ENCODE results near the gene EPHA10. TPM values are rescaled to one million over a fixed set of nuclear protein-coding genes. Genes with fewer than 3 reads are reported as not detected.

EPHA10 gene
- polyA plus RNA-seq, 1 donor: not detected

DNA sequence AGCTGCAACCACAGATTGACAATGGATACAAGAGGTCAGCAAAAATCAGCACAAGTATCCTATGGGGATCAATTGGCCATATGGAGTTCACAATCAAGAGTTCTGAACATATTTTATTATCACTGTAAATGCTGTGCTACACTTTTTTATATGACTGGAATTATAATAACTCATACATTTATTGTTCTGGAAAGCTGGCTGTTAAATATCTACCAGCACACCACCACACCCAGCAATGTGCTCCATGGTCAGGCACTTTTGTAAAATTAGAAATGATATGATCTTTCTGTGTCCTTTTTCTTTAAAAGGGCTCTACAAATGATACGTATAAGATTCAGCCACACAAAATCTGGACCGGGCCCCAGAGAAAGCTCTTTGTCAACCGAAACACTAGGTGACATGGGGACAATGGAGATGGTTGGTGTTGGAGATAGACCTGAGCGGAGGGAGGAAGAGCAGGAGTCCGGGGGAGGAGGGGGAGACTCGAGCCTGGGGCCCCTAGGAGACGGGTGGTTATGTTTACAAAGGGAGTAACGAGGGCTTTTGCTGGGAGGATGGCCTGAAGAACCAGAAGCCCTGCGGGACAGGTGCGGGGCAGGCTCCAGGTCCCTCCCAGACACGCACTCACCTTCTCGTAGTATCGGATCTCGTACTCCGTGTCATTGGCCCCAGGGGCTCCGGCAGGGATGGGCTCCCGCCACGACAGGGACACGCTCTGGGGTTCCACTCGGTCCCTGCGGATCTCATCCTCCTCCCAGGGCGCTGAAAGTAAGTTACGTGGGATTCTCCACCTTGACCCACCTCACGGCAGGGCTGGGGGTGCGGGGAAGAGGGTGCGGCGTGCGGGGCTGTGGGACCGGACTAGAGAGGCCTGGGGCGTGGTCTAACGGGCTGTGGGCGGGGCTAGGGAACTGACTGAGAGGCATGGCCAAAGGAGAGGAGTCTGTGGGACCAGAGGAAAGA is 30.0 kb downstream of the EPHA10 start:
- DNase-seq (ENCODE audit: low read depth): no peak

DNA sequence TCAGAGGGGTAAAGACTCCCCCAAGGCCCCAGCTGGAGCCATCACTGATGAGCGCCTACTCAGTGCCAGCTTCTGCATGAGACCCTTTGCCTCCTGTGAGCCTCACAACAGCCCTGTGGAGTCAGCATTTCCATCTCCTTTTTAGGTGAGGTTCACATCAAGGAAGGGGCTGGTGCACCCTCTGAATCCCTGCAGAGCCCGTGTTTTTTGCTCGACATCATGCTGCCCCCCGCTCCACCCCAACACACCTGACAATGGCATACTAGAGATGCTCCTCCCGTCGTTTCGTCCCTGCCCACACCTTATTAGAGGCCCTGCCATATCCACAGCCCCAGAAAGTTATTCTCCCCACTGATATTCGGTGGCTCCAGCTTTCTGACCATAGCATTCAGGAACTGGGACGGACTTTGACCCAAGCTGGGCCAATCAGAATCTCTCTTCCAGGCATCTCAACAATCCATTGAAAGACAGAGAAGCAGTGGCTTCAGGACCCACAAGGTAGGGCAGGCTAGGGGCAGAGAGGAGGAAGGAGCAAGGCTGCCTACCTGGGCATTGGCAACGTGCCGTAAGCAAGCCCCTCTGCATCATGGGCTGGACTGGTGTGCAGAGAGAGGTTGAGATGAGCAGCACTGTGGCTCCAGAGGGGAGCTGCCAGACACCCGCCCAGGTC is 32.7 kb downstream of the EPHA10 start:
- no peak for DNase-seq (ENCODE audit: low read depth)

DNA sequence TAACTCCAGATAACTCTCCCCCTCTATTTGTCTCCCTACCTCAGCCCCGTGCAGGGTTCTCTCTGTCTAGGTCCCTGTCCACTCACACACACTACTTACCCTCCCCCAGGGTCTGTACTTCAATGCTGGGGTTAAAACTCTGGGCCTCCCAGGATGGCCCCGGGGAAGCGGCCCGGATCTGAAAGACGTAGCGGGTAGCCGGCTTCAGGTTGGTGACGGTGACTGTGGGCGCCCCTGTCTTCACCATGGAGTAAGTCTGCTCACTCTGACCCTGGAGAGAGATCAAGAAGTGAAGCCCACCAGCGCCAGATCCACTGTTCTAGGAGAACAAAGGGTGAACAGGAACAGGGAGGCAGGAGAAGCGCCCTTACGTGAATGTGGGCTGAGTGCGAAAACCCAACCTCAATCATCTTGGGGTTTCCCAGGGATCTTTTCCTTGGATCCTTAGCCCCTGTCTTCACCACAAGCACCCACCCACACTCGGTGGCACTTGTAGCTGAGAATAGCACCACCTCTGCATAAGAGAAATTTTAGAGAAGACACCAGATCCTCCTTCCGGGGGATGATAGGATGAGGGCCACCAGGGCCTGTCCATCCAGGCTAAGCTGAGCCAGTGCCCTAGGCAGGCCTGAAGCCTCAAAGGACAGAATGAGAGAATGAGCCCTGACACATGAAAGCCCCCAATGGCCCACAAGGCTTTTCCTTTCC is 33.5 kb downstream of the EPHA10 start:
- no peak for DNase-seq (ENCODE audit: low read depth)

DNA sequence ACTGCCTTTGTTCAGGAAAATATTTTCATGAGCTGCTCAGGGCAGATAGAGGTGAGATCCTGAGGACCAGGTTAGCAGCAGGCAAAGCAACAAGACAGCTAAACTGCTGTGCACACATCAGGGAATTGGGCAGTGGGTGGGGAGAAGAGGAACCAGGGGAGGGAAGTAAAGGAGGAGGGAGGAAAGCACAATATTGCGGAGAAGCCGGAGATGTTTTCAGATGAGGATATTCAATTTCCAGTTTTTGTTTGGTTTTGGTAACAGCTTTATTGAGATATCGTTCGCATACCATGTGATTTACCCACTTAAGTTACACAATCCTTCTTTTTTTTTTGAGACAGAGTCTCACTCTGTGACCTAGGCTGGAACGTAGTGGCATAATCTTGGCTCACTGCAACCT is 34.5 kb downstream of the EPHA10 start:
- DNase-seq (ENCODE audit: low read depth): no peak

DNA sequence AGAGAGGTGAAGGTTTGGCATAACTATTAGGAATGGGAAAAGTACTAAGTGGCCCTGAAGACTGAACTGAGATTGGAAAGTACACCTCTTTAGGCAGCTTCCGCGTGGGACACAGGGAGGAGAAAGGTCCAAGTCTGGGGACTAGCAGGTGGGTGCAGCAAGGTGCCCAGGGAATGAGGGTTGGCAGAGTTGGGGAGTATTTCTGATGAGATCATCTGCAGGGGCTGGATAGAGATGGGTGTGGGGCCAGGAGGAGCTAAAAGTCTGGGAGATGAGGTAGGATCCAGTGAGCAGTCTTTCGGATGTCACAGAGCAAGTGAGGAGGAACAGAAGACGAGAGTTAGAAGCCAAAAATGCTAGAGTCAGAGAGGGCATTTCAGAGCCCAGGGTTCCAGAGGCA is 36.5 kb downstream of the EPHA10 start:
- DNase-seq (ENCODE audit: low read depth): no peak

DNA sequence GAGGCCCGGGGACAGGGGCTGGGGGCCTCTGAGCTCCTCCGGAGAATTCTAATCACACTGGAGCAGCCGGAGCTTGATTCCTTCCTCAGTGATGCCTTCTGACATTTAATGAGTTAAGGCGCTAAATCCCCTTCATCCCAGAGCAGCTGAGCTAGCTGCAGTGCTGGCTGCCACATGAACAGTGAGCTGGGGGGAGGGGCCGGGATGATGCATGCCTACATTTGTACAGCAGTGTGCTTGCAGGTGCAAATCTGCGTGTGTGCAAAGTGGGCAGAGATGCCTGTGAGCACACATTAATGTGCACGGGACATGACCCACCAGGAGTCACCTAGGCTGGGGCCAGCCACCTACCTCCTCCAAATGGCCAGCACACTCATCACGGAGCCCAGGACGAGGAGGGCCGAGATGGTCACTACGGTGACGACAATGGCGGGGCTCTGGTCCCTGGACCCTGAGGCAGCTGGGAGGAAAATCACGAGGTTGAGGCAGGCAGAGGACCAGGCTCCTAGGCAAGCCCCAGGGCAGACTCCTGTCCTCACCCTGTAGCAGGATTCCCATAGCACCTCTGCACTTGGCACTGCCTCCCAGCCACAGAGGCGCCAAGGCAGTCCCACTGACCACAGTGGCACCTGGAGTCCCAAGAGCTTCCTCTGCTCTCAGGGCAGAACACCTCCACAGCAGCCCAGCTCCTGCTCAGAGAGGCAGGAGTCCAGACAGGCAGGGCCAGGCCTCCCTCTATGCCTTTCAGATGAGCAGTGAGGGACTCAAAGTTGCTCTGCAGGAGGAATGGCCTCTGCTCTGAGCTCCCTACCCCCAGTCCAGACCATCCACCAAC is 38.0 kb downstream of the EPHA10 start:
- no peak for DNase-seq (ENCODE audit: low read depth)

DNA sequence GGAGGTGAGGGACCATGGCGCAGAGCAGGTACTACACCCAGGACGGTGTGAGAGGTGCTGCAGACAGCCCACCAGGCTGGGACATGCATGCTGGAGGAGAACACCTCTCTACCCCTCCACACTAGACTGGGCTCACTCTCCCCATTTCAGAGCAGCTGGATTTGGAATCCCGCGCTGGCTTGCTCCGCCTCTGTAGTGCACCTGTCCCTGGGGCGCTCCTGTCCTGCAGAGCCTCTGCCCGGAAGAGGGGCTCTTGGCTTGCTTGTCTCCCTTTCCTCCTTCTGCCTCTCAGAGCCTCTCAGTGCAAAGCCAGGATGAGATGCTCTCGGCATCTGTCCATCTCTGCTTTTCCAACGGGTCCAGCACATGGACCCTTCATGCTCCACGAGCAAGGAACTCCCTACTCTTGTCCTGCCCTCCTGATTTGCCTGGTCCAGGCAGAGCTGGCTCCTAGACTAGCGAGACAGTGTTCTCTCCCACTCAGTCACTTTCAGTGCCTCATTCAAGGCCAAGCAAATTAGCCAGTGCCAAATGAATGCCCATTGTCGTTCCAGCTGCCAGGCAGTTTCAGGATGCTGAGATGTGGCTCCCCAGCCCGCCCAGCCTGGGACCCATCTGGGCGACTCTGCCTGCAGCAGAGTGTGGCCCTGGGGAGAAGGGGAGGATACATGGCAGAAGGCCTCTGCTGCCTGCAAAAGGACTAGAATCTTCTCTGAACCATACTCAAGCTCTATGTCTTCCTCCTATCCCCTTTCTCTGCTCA is 38.9 kb downstream of the EPHA10 start:
- no peak for DNase-seq (ENCODE audit: low read depth)

DNA sequence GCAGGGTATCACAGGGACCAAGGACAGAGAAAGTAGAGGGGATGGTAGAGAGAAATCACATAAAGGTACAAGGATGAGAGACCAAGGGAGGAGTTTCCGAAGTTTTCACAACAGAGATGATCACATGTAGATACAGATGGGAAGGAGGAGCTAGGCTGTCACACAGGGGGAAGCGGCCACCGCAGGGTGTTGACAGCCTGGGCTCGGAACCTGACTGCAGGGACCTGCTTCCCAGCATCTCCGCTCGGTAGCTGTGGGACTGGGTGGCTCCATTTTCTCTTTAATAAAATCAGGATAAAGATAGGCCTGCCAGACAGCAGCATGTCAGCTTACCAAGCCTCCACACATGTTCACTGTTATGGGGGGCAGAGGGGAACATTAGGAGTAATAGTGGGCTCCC is 40.3 kb downstream of the EPHA10 start:
- no peak for DNase-seq (ENCODE audit: low read depth)

DNA sequence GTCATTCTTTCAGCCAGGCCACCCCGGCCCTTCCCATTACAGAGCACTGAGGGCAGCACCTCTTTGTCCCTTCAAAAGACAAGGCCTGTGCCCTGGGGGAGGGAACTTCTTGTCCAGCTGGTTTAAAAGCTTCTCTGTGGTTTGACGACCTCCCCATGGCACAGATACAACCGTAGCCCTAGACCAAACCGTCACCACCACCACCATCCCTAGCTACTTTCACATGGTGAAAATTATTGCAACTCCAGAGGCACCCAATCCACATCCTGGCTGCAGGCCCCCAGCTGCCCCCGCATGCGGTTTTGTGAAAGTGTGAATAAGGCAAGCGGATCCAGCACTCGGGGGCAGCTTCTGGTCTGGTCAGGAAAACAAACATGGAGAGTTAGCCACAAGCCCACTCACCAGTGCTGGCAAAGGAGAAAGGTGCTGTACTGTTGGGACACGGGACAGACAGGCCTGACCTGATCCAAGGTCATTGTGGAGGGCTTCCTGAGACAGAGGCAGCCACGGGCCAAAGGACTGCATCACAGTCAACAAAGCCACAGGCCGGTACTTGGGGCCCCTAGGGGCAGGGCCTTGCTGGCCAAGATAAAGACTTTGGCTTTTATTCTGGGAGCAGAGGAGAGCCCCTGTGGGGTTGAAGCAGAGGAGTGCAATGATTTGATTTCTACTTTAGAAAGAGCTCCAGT is 41.4 kb downstream of the EPHA10 start:
- DNase-seq (ENCODE audit: low read depth): no peak

DNA sequence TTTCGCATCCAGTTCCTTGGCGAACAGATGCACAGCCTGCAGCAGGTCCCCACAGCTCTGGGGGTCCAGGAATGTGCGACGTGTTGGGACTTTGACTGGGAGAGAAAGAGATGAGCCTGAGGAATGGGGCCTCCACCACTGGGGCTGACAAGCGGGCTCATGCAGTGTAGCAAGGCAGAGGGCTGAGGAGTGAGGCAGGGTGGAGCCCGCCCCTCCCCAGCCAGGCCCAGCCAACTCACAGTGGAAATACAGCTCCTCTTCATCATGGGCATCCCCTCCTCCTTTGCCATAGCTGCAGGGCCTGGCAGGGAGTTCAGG is 41.9 kb downstream of the EPHA10 start:
- DNase-seq (ENCODE audit: low read depth): no peak

DNA sequence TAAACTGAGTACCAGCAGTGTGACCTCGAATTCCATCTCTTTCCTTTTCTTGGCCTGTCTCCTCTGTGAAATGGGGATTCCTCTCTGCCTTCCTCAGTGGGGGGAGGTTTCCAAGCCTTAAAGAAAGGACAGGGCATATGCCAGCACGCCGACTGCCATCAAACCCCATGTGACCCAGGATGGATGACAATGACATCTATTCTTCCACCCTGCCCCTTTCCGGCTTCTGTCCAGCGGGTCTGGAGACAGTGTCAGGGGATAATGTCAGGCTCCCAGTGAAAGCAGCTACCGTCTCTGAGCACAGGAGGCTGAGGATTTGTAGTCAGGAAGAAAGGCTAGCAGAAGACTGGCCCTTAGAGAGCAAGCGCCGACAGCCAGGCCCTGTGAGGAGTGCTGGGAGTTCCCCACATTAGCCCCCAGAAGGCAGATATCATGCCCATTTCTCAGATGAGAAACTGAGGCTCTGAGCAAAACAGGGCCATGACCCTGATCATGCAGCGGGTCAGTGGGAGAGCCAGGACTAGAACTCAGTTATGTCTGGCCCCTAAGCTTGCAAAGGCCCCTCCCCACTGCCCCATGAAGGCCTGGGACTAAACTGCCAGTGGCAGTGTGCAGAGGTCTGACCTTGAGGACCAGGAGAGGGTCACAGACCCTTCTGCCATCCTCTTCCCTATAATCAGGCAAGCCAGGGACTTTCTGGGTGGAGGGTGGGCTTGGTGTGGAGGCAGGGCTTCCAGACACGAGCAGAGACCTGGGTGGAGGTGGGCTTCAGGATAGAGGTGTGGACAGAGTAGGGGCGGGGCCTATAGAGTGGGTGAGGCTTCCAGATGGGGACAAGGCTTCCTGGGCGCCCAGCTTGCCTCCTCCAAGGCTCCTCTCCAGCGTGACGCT is 42.5 kb downstream of the EPHA10 start:
- DNase-seq (ENCODE audit: low read depth): no peak

DNA sequence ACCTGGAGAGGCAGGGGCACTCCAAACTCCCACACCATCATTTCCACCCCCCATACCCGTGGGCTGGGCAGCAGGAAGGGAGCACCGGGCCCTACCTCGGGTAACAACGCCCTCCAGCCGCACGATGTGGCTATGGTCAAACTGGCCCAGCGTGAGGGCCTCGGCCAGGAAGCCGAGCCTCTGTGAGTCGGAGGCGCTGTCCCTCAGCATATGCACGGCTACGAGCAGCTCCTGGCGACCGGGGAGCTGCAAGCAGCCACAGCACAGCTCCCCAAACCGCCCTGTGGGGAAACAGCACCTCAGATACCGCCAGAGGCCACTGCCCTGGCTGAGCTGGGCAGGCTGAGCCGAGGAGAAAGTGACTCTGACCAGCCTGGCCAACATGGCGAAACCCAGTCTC is 43.4 kb downstream of the EPHA10 start:
- DNase-seq (ENCODE audit: low read depth): no peak

DNA sequence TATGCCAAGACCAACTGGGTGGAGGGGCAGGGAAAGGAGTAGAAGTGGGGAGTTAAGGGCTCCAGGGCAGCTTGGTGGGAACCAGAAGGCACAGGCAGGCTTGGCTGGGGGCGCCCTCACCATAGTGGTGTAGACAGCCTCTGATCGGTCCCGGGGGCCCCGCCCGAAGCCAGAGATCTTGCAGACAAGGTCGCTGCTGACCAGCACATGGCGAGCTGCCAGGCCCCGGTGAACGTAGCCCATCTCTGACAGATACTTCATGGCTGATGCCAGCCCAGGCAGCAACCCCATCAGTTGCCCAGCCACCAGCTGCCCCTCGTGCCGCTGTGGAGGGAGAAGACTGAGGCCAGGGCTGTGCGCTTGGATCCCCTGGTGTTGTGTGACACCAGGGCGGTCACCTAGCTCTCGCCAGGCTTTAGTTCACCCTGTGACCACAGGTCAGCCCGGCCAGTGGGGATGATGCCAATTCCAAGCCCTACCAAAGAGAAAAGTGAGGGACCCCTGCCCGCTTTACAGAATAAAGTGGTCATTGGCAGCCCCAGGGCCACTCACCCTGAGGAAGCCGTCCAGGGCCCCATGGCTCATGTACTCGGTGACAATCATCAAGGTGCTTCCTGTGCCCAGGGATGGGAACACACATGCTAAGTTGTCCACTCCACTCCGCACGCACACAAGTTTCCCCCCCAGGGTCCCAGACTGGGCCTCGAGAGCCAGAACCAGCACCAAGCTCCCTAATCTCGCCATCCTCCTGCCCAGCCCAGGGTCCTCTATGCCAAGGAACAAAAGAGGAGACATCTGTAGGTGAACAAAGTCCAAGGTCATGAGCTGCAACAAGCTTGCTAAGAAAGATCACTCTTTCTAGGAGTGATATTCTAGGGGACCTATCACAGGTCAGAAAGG is 44.4 kb downstream of the EPHA10 start:
- DNase-seq (ENCODE audit: low read depth): no peak

DNA sequence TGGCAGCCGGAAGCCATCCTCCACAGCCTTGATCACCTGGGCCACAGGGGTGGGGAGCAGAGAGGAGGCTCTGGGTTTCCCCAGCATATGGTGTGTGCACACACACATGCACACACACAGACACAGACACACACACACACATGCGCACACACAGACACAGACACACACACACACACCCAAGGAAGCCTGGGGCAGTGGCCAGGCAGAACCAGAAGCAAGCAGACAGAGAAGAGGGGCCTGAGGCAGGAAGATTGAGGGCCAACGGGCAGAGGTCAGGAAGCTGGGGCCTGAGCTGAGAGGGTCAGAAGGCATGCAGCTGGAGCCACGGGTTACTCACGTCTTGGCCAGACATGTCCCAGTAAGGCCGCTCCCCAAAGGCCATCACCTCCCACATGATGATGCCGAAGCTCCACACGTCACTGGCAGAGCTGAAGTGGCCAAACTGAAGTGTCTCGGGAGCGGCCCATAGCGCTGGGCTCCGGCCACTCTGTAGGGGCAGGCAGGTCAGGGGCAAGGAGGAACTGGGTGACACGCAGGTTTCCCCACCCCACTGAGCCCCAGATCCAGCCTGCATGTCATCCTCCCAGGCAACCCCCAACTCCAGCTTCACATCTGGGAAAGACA is 45.2 kb downstream of the EPHA10 start:
- DNase-seq (ENCODE audit: low read depth): no peak

DNA sequence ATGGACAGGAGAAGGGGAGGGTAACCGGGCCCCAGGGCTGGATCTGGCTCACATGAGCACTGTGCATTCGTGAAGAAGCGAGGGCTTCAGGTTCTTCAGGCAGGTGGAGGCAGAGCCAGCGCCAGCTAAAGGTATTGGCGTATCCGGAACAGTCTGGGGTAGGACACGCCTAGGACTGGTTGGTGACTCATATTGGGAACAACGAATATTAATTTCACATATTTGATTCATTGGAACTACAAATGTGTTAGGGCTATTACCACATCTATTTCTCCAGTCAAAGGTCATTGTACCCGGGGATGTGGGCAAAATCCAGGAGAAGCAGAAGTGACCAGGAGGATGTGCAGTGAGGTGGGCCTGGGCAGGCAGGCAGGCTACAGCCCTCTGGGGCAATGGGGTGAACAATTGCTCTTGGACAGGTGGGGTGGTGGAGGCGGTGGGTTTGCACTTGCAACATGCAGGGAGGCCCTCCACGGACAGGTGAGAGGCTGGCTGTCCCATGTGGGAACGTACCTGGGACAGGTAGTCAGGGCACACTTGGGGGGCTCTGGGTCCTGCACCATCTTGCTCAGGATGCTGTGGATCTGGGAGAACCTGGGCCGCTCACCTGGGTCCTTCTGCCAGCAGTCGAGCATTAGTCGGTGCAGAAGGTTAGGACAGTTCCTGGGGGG is 45.9 kb downstream of the EPHA10 start:
- DNase-seq (ENCODE audit: low read depth): no peak

DNA sequence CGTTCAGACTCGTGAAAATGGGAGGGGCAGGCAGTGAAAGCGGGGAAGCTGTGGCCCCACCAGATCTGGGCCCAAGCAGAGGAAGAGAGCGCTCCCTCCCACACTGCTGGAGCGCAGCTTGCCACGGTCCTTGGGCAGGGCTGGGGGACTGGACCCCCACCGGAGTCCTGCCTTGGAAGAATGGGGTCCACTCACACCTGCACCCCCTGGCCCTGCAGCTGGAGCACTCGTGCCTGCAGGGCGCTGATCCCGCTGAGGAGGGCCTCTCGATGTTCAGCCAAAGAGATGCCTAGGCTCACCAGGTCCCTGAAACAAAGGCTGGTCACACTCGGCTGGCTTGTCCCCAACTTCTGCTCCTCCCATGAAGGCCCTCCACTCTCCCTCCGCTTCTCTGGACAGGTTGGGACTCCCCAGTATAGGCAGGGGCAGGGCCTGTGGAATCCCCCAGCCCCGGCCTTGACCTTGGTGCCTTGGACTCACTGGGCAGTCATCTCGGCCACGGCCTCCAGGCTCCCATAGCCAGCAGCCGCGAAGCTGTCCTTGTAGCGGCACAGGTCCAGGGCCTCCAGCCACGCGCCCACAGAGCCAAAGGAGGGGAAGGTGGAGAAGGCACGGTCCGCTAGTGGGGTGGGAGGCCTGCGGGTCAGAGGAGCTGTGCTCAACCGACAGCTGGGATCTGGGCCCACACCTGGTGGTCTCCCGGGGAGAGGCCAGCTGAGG is 46.6 kb downstream of the EPHA10 start:
- DNase-seq (ENCODE audit: low read depth): no peak

DNA sequence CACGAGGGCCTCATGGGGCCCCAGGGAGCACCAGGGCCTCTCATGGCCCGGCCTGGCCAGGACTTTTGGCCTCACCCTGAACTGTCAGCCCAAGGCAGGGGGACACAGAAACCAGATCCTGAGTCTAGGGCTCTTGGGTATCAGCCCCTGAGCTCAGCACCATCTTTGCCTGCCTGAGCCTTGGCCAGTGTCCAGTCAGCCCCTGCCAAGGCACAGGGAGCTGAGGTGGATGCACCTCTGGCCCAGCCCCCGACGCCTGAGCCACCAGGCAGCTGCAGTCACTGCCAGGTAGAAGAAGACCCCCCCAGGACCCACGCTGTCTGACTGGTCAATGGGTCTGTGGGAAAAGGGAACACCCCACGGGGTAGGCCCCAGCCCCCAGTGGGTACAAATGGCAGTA is 47.3 kb downstream of the EPHA10 start:
- DNase-seq (ENCODE audit: low read depth): no peak
